Measurements from ENCODE around the gene LYSET.

DNA sequence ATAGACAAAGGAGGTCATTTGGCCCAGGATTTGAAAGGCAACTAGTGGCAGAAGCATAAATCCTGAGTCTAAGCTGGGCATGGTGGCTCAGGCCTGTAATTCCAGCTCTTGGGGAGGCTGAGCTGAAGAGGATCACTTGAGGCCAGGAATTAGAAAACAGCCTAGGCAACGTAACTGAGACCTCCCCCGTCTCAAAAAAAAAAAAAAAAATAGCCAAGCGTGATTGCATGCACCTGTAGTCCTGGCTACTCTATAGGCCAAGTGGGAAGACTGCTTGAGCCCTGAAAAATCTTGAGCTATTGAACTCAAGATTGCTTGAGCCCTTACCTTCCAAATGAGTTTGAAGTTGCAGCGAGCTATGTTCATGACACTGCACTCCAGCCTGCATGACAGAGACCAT is 13.9 kb downstream of the LYSET start:
- TF ChIP-seq, protein P1, sequence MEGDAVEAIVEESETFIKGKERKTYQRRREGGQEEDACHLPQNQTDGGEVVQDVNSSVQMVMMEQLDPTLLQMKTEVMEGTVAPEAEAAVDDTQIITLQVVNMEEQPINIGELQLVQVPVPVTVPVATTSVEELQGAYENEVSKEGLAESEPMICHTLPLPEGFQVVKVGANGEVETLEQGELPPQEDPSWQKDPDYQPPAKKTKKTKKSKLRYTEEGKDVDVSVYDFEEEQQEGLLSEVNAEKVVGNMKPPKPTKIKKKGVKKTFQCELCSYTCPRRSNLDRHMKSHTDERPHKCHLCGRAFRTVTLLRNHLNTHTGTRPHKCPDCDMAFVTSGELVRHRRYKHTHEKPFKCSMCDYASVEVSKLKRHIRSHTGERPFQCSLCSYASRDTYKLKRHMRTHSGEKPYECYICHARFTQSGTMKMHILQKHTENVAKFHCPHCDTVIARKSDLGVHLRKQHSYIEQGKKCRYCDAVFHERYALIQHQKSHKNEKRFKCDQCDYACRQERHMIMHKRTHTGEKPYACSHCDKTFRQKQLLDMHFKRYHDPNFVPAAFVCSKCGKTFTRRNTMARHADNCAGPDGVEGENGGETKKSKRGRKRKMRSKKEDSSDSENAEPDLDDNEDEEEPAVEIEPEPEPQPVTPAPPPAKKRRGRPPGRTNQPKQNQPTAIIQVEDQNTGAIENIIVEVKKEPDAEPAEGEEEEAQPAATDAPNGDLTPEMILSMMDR (IDR thresholded peaks at IDR 0.05): no peak
- TF ChIP-seq ZFX (IDR thresholded peaks at IDR 0.05; ENCODE audit: borderline replicate concordance): no peak

All from 22Rv1 (cell line).